Measurements from ENCODE around the gene AVL9. TPM values are rescaled to one million over a fixed set of nuclear protein-coding genes. Genes with fewer than 3 reads are reported as not detected.

AVL9 gene
- total RNA-seq, 1 donor from 2014 or later: 50.6 TPM

- TF ChIP-seq, protein P1, sequence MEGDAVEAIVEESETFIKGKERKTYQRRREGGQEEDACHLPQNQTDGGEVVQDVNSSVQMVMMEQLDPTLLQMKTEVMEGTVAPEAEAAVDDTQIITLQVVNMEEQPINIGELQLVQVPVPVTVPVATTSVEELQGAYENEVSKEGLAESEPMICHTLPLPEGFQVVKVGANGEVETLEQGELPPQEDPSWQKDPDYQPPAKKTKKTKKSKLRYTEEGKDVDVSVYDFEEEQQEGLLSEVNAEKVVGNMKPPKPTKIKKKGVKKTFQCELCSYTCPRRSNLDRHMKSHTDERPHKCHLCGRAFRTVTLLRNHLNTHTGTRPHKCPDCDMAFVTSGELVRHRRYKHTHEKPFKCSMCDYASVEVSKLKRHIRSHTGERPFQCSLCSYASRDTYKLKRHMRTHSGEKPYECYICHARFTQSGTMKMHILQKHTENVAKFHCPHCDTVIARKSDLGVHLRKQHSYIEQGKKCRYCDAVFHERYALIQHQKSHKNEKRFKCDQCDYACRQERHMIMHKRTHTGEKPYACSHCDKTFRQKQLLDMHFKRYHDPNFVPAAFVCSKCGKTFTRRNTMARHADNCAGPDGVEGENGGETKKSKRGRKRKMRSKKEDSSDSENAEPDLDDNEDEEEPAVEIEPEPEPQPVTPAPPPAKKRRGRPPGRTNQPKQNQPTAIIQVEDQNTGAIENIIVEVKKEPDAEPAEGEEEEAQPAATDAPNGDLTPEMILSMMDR (IDR thresholded peaks at IDR 0.05; ENCODE audit: insufficient read depth, low read length, poor library complexity, severe bottlenecking): no peak
- Histone ChIP-seq H3K36me3 (ENCODE audit: control insufficient read depth, insufficient read depth, low read length) (no peaks in the 10 kb centered on the region), H3K27me3 (ENCODE audit: control insufficient read depth, insufficient read depth, low read length) (no peaks in the 10 kb centered on the region), H3K4me3 (ENCODE audit: low read depth, low read length) (no peak overlapping the region)
- DNase-seq (ENCODE audit: low read depth): peak; percentile 44
These were observed 74.3 kb downstream of the AVL9 start for GRCh38 chr7:32569388-32570289.

DNA sequence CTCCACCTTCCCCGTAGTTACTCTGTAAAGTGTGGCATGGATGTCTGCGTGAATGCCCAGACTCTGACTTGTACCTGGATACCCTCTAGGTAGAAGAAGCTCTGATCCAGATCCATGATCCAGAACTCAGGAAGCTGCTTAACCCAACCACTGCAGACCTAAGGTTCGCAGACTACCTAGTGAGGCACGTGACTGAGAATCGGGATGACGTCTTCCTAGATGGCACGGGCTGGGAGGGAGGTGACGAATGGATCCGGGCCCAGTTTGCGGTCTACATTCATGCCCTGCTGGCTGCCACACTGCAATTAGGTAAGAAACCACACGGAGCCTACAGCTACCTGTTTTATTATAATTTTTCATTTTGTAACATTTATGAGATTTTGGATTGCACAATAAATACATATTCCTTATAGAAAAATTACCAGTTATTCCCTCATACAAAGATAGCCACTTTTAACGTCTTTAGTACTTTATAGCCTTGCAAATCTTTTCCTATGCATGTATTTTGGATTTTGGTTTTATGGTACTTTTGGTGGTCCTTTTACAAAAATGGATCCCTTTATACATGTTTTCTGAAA, 77.9 kb downstream of the AVL9 start:
- Histone ChIP-seq H3K36me3 (ENCODE audit: control insufficient read depth, insufficient read depth, low read length) (no peaks in the 10 kb centered on the region), H3K4me3 (ENCODE audit: low read depth, low read length) (no peak overlapping the region), H3K27me3 (ENCODE audit: control insufficient read depth, insufficient read depth, low read length) (no peaks in the 10 kb centered on the region)
- DNase-seq (ENCODE audit: low read depth): no peak
- TF ChIP-seq, protein P1 (IDR thresholded peaks at IDR 0.05; ENCODE audit: insufficient read depth, low read length, poor library complexity, severe bottlenecking): no peak

DNA sequence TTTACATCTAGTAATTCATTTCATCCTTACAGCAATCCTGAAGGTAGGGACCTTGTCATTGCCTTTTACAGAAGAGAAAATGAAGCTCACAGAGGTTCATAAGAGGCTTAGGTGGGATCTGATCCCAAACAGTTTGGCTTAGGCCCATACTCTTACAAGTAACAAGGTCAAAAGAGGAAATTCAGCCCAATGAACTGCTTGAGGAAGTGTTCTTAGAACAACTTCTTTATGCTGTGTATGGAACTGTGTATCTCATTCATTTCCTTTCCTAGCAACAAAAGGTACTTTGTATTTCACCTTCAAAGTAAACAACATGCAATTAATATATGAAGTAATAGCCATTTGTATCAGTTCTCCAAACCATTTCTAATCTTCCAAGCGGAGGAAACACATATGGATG, 79.3 kb downstream of the AVL9 start:
- DNase-seq (ENCODE audit: low read depth): no peak
- no peaks in the 10 kb centered on the region for H3K27me3 ChIP-seq (ENCODE audit: control insufficient read depth, insufficient read depth, low read length)
- TF ChIP-seq, protein P1 (IDR thresholded peaks at IDR 0.05; ENCODE audit: insufficient read depth, low read length, poor library complexity, severe bottlenecking): no peak
- no peak overlapping the region for H3K4me3 ChIP-seq (ENCODE audit: low read depth, low read length)
- no peaks in the 10 kb centered on the region for H3K36me3 ChIP-seq (ENCODE audit: control insufficient read depth, insufficient read depth, low read length)

GRCh38 chr7:32577421-32577820, 82.1 kb downstream of the AVL9 start:
- H3K27me3 ChIP-seq (ENCODE audit: control insufficient read depth, insufficient read depth, low read length): no peaks in the 10 kb centered on the region
- H3K4me3 ChIP-seq (ENCODE audit: low read depth, low read length): no peak overlapping the region
- DNase-seq (ENCODE audit: low read depth): no peak
- H3K36me3 ChIP-seq (ENCODE audit: control insufficient read depth, insufficient read depth, low read length): no peaks in the 10 kb centered on the region
- TF ChIP-seq, protein P1 (IDR thresholded peaks at IDR 0.05; ENCODE audit: insufficient read depth, low read length, poor library complexity, severe bottlenecking): no peak

DNA sequence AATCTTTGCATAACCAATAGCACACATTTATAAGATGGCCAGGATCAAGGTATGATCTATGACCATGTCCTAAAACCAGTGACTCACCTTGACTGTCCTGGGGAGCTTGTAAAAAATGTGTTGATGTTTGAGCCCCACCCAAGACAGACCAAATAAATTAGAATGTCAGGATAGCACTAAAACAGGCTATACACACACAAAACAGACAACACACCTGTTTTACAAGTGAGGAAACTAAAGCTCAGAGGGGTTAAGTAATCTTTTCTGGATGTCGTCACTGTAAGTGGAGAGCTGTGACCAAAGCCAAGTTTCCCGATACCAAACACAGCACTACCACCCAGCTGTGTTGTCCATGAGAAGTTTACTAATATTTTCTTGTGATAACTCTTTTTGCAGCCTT, 84.5 kb downstream of the AVL9 start:
- DNase-seq (ENCODE audit: low read depth): no peak
- H3K36me3 ChIP-seq (ENCODE audit: control insufficient read depth, insufficient read depth, low read length): no peaks in the 10 kb centered on the region

More for the DNA sequence above, 84.5 kb downstream of the AVL9 start:
- H3K4me3 ChIP-seq (ENCODE audit: low read depth, low read length): no peak overlapping the region
- TF ChIP-seq, protein P1 (IDR thresholded peaks at IDR 0.05; ENCODE audit: insufficient read depth, low read length, poor library complexity, severe bottlenecking): no peak
- no peaks in the 10 kb centered on the region for H3K27me3 ChIP-seq (ENCODE audit: control insufficient read depth, insufficient read depth, low read length)

Measured in kidney epithelial cell (primary cell).